B cell (primary cell): Measurements from ENCODE around the gene LENG8.

Source experiments
- CTCF ChIP-seq: fragments of 200-600 bp; IDR thresholded peaks from one replicate; pipeline ENCODE4 v1.8.0; 2022; ENCODE audit warnings: antibody characterized with exemption, mild to moderate bottlenecking
- EZH2 ChIP-seq: IDR thresholded peaks from 2 replicates; pipeline ENCODE4 v1.6.1; 2012; ENCODE audit warnings: borderline replicate concordance, low read depth, mild to moderate bottlenecking, moderate library complexity, low read length; ENCODE audit not compliant: insufficient read depth, poor library complexity, severe bottlenecking

- TF ChIP-seq CTCF (no peak), EZH2 (no peak)
Measured at GRCh38 chr19:54475706-54476105, 26.7 kb downstream of the LENG8 start.
